ENCODE measurements around the gene FBXL7. TPM values are rescaled to one million over a fixed set of nuclear protein-coding genes. Genes with fewer than 3 reads are reported as not detected.

The FBXL7 gene
- polyA plus RNA-seq, 3 donors: not detected

DNA sequence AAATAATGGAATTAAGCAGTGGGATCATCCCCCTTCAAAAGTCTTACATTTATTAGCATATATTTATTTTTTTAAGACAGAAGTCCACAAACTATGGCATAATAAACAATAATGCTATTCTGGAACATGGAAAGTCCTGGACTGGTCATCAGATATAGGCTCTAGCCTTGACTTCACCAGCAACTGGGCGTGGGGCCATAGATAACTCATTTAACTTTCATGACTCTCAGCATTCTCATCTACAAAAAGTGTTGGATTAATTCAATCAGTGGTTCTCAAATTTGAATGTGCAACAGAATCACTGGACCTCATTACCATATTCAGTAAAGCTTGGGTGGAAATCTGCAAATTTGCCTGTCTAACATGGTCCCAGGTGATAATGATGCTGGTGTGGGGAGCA, 253.8 kb downstream of the FBXL7 start:
- H3K9ac ChIP-seq (ENCODE audit: insufficient read depth, low read length, poor library complexity, severe bottlenecking): no peak overlapping the region
- intact Hi-C loops (cut with micrococcal nuclease): no loop called here
- no peak overlapping the region for H2AFZ ChIP-seq (ENCODE audit: insufficient read depth, low read depth, low read length, poor library complexity, severe bottlenecking)

GRCh38 chr5:15757103-15757502, 257.1 kb downstream of the FBXL7 start:
- no peaks in the 10 kb centered on the region for H3K4me1 ChIP-seq (ENCODE audit: control insufficient read depth in 1 of 2, insufficient read depth in 2 of 2, low read length in 2 of 2)
- WGBS (ENCODE audit: insufficient coverage): no CpG with 5 or more reads among the region's 1 CpG
- Mint-ChIP-seq H3K9me3 (peaks cover 0 to 6% (median 0%) of the 10 kb centered on the region in 7 donors), H3K27me3 (ENCODE audit: low read depth in 3 of 3) (no peaks in the 10 kb centered on the region), H3K36me3 (no peaks in the 10 kb centered on the region), H3K4me3 (no peak overlapping the region), H3K4me1 (no peaks in the 10 kb centered on the region), H3K27ac (no peak overlapping the region)
- no peak for DNase-seq
- no peaks in the 10 kb centered on the region for H4K20me1 ChIP-seq (ENCODE audit: insufficient read depth, low read length)
- H3K4me2 ChIP-seq (replicated peaks; ENCODE audit: extremely low read depth, low read length, poor library complexity, severe bottlenecking): no peak overlapping the region
- no peaks in the 10 kb centered on the region for H3K27me3 ChIP-seq (ENCODE audit: control insufficient read depth in 2 of 2, insufficient read depth in 2 of 2, low read length in 2 of 2)
- no peak overlapping the region for H2AFZ ChIP-seq (ENCODE audit: insufficient read depth, low read depth, low read length, poor library complexity, severe bottlenecking)
- no peak overlapping the region for H3K4me3 ChIP-seq (replicated peaks in 1 of 3; ENCODE audit: low read depth in 2 of 3, low read length in 3 of 3)
- H3K79me2 ChIP-seq (ENCODE audit: insufficient read depth, low read length): no peaks in the 10 kb centered on the region
- intact Hi-C loops (cut with micrococcal nuclease): no loop called here
- TF ChIP-seq, protein P1, sequence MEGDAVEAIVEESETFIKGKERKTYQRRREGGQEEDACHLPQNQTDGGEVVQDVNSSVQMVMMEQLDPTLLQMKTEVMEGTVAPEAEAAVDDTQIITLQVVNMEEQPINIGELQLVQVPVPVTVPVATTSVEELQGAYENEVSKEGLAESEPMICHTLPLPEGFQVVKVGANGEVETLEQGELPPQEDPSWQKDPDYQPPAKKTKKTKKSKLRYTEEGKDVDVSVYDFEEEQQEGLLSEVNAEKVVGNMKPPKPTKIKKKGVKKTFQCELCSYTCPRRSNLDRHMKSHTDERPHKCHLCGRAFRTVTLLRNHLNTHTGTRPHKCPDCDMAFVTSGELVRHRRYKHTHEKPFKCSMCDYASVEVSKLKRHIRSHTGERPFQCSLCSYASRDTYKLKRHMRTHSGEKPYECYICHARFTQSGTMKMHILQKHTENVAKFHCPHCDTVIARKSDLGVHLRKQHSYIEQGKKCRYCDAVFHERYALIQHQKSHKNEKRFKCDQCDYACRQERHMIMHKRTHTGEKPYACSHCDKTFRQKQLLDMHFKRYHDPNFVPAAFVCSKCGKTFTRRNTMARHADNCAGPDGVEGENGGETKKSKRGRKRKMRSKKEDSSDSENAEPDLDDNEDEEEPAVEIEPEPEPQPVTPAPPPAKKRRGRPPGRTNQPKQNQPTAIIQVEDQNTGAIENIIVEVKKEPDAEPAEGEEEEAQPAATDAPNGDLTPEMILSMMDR (IDR thresholded peaks at IDR 0.05): no peak
- H3K9me3 ChIP-seq (replicated peaks in 1 of 2; ENCODE audit: control insufficient read depth in 1 of 2, insufficient read depth in 1 of 2, low read length in 2 of 2): peaks cover 9 to 14% of the 10 kb centered on the region in 2 donors
- no peak overlapping the region for H3K9ac ChIP-seq (ENCODE audit: insufficient read depth, low read length, poor library complexity, severe bottlenecking)
- H3K36me3 ChIP-seq (replicated peaks in 1 of 2; ENCODE audit: control insufficient read depth in 1 of 2, insufficient read depth in 2 of 2, low read length in 2 of 2): no peaks in the 10 kb centered on the region
- H3K27ac ChIP-seq (ENCODE audit: low read depth in 1 of 2, low read length in 2 of 2): no peak overlapping the region

More for the DNA sequence above, 253.8 kb downstream of the FBXL7 start:
- Histone ChIP-seq H3K36me3 (replicated peaks in 1 of 2; ENCODE audit: control insufficient read depth in 1 of 2, insufficient read depth in 2 of 2, low read length in 2 of 2) (no peaks in the 10 kb centered on the region), H3K4me3 (replicated peaks in 1 of 3; ENCODE audit: low read depth in 2 of 3, low read length in 3 of 3) (no peak overlapping the region), H3K27me3 (ENCODE audit: control insufficient read depth in 2 of 2, insufficient read depth in 2 of 2, low read length in 2 of 2) (no peaks in the 10 kb centered on the region), H3K79me2 (ENCODE audit: insufficient read depth, low read length) (no peaks in the 10 kb centered on the region), H3K27ac (ENCODE audit: low read depth in 1 of 2, low read length in 2 of 2) (no peak overlapping the region), H3K9me3 (replicated peaks in 1 of 2; ENCODE audit: control insufficient read depth in 1 of 2, insufficient read depth in 1 of 2, low read length in 2 of 2) (peaks cover 14 to 20% of the 10 kb centered on the region in 2 donors), H3K4me2 (replicated peaks; ENCODE audit: extremely low read depth, low read length, poor library complexity, severe bottlenecking) (no peak overlapping the region), H3K4me1 (ENCODE audit: control insufficient read depth in 1 of 2, insufficient read depth in 2 of 2, low read length in 2 of 2) (no peaks in the 10 kb centered on the region), H4K20me1 (ENCODE audit: insufficient read depth, low read length) (no peaks in the 10 kb centered on the region)
- TF ChIP-seq, protein P1 (IDR thresholded peaks at IDR 0.05): no peak
- no peaks in the 10 kb centered on the region for H3K4me1 Mint-ChIP-seq
- no CpG with 5 or more reads among the region's 1 CpG for WGBS (ENCODE audit: insufficient coverage)
- H3K36me3 Mint-ChIP-seq: no peaks in the 10 kb centered on the region
- no peak overlapping the region for H3K4me3 Mint-ChIP-seq
- no peak for DNase-seq
- no peak overlapping the region for H3K27ac Mint-ChIP-seq
- peaks cover 0 to 2% (median 0%) of the 10 kb centered on the region in 3 donors for H3K27me3 Mint-ChIP-seq (ENCODE audit: low read depth in 3 of 3)
- H3K9me3 Mint-ChIP-seq: peaks cover 2 to 8% (median 6%) of the 10 kb centered on the region in 7 donors

Data from CD14-positive monocyte (primary cell).